ENCODE results near the gene PCP4L1.

PCP4L1 gene

DNA sequence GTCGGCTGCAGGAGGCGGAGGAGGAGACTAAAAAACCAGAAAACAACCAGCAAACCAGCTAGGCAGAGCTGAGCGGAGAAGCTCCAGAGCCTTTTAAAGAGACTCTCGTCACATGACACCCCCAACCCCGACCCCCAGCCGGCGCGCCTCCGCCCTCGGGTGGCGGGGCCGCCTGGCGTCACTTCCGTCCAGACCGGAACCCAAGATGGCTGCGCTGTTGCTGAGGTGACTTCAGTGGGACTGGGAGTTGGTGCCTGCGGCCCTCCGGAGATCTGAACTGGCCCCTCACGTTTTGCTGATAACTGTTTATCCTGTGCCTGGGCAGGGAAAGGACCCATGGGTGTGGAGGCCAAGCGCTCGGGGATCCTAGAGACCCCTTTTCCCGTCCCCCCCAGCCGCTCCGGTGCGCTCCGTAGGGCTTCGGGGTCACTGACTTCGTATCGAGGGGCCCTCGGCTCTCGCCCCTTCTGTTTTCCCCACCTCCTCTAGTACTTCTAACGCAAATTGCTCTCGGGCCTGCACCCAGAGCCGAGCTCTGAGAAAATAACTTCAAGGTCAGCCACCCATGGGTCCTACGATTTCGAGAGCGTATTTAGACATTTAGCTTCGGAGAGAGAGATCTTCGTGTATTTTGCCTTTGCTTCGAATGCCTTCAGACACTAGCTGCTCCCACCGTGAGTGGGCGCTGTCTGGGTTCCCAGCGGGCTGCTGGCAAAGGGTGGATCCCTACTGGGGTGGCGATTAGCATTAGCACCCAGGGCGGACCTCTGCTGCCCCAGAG is 55.8 kb downstream of the PCP4L1 start, which contains the start of gene SDHC (continued):
- TF ChIP-seq ZBTB10 (tag by site-specific recombination; IDR thresholded peaks at IDR 0.05) (peak; percentile 75), YY1 (tag by site-specific recombination; IDR thresholded peaks at IDR 0.05) (peak; percentile 78), ZSCAN4 (tag by site-specific recombination; IDR thresholded peaks at IDR 0.05) (no peak), ZNF350 (tag by site-specific recombination; IDR thresholded peaks at IDR 0.05) (no peak), ZBTB48 (tag by site-specific recombination; IDR thresholded peaks at IDR 0.05) (peak; percentile 14; the same call in 1 of the 2 replicates), ZNF660 (tag by site-specific recombination; IDR thresholded peaks at IDR 0.05) (peak; percentile 49; the same call in 1 of the 2 replicates), KLF8 (tag by site-specific recombination; IDR thresholded peaks at IDR 0.05) (peak; percentile 69), KLF9 (tag by site-specific recombination; IDR thresholded peaks at IDR 0.05; ENCODE audit: low read depth) (peak; percentile 65), KLF7 (tag by site-specific recombination; IDR thresholded peaks at IDR 0.05; ENCODE audit: borderline replicate concordance) (peak; percentile 9; the same call in 1 of the 2 replicates), ZSCAN18 (tag by site-specific recombination; IDR thresholded peaks at IDR 0.05) (no peak), SP3 (tag by site-specific recombination; IDR thresholded peaks at IDR 0.05) (peak; percentile 70), ZIC2 (tag by site-specific recombination; IDR thresholded peaks at IDR 0.05) (peak; percentile 53), ZEB2 (tag by site-specific recombination; IDR thresholded peaks at IDR 0.05) (peak; percentile 62; the same call in 1 of the 2 replicates), ZNF394 (tag by site-specific recombination; IDR thresholded peaks at IDR 0.05; ENCODE audit: borderline replicate concordance) (peak; percentile 66; the same call in 1 of the 2 replicates), ZSCAN30 (tag by site-specific recombination; IDR thresholded peaks at IDR 0.05) (no peak), ZNF324 (tag by site-specific recombination; IDR thresholded peaks at IDR 0.05) (0 out of 2 replicates have a peak, but pooled peaks have one; percentile 46), SP2 (tag by site-specific recombination; IDR thresholded peaks at IDR 0.05) (peak; percentile 80), ZNF114 (tag by site-specific recombination; IDR thresholded peaks at IDR 0.05) (no peak), YY2 (tag by site-specific recombination; IDR thresholded peaks at IDR 0.05) (peak; percentile 77), ZNF10 (tag by site-specific recombination; IDR thresholded peaks at IDR 0.05) (no peak), ZNF580 (tag by site-specific recombination; IDR thresholded peaks at IDR 0.05) (0 out of 2 replicates have a peak, but pooled peaks have one; percentile 46), GLIS1 (tag by site-specific recombination; IDR thresholded peaks at IDR 0.05) (peak; percentile 90)
- TF ChIP-seq, protein P1, sequence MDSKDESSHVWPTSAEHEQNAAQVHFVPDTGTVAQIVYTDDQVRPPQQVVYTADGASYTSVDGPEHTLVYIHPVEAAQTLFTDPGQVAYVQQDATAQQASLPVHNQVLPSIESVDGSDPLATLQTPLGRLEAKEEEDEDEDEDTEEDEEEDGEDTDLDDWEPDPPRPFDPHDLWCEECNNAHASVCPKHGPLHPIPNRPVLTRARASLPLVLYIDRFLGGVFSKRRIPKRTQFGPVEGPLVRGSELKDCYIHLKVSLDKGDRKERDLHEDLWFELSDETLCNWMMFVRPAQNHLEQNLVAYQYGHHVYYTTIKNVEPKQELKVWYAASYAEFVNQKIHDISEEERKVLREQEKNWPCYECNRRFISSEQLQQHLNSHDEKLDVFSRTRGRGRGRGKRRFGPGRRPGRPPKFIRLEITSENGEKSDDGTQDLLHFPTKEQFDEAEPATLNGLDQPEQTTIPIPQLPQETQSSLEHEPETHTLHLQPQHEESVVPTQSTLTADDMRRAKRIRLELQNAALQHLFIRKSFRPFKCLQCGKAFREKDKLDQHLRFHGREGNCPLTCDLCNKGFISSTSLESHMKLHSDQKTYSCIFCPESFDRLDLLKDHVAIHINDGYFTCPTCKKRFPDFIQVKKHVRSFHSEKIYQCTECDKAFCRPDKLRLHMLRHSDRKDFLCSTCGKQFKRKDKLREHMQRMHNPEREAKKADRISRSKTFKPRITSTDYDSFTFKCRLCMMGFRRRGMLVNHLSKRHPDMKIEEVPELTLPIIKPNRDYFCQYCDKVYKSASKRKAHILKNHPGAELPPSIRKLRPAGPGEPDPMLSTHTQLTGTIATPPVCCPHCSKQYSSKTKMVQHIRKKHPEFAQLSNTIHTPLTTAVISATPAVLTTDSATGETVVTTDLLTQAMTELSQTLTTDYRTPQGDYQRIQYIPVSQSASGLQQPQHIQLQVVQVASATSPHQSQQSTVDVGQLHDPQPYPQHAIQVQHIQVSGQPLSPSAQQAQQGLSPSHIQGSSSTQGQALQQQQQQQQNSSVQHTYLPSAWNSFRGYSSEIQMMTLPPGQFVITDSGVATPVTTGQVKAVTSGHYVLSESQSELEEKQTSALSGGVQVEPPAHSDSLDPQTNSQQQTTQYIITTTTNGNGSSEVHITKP (tag by site-specific recombination; IDR thresholded peaks at IDR 0.05): peak; percentile 76
- TF ChIP-seq, protein P2, sequence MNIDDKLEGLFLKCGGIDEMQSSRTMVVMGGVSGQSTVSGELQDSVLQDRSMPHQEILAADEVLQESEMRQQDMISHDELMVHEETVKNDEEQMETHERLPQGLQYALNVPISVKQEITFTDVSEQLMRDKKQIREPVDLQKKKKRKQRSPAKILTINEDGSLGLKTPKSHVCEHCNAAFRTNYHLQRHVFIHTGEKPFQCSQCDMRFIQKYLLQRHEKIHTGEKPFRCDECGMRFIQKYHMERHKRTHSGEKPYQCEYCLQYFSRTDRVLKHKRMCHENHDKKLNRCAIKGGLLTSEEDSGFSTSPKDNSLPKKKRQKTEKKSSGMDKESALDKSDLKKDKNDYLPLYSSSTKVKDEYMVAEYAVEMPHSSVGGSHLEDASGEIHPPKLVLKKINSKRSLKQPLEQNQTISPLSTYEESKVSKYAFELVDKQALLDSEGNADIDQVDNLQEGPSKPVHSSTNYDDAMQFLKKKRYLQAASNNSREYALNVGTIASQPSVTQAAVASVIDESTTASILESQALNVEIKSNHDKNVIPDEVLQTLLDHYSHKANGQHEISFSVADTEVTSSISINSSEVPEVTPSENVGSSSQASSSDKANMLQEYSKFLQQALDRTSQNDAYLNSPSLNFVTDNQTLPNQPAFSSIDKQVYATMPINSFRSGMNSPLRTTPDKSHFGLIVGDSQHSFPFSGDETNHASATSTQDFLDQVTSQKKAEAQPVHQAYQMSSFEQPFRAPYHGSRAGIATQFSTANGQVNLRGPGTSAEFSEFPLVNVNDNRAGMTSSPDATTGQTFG (tag by site-specific recombination; IDR thresholded peaks at IDR 0.05; ENCODE audit: borderline replicate concordance): no peak
- TF ChIP-seq, protein P3, sequence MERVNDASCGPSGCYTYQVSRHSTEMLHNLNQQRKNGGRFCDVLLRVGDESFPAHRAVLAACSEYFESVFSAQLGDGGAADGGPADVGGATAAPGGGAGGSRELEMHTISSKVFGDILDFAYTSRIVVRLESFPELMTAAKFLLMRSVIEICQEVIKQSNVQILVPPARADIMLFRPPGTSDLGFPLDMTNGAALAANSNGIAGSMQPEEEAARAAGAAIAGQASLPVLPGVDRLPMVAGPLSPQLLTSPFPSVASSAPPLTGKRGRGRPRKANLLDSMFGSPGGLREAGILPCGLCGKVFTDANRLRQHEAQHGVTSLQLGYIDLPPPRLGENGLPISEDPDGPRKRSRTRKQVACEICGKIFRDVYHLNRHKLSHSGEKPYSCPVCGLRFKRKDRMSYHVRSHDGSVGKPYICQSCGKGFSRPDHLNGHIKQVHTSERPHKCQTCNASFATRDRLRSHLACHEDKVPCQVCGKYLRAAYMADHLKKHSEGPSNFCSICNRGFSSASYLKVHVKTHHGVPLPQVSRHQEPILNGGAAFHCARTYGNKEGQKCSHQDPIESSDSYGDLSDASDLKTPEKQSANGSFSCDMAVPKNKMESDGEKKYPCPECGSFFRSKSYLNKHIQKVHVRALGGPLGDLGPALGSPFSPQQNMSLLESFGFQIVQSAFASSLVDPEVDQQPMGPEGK (tag by site-specific recombination; IDR thresholded peaks at IDR 0.05): peak; percentile 96

Measured in HEK293 (cell line).